Activated gamma-delta T cell treated with anti-CD3 and anti-CD28 coated beads, Interleukin-2, amount 50 U/mL, for 16 hours (primary cell): Measurements from ENCODE around the gene NME8.
"Not testable (repeated sequence)": the region's sequence is repeated elsewhere in the genome, so short reads cannot be mapped to it uniquely, and the experiment has no call there.

ENCODE experiments used
- DNase-seq: peaks from one replicate; pipeline ENCODE4 v3.0.0-alpha.2; 2020; ENCODE audit warnings: low read depth

Gene NME8, protein sequence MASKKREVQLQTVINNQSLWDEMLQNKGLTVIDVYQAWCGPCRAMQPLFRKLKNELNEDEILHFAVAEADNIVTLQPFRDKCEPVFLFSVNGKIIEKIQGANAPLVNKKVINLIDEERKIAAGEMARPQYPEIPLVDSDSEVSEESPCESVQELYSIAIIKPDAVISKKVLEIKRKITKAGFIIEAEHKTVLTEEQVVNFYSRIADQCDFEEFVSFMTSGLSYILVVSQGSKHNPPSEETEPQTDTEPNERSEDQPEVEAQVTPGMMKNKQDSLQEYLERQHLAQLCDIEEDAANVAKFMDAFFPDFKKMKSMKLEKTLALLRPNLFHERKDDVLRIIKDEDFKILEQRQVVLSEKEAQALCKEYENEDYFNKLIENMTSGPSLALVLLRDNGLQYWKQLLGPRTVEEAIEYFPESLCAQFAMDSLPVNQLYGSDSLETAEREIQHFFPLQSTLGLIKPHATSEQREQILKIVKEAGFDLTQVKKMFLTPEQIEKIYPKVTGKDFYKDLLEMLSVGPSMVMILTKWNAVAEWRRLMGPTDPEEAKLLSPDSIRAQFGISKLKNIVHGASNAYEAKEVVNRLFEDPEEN

DNA sequence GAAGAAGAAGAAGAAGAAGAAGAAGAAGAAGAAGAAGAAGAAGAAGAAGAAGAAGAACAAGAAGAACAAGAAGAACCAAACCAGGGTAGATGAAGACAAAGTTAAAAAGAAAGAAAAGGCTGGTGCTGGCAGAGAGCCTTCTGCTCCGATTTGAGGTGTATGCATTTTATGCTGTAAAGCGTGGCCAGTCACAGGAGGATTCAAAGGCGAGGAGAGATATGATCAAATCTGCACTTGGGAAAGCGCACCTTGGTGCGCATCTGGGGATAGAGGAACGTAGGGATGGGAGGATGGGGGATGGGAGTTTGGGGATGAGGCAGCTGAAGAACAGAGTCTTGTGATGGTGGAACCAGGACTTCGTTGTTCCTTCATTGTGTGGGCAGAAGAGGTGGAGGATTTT, at the start of gene NME8:
Gene NME8, plus strand, starts transcription at position 301 of the 400 bp plus-strand sequence. CDS start 1,670 bp downstream, outside the sequence.
- no peak for DNase-seq

DNA sequence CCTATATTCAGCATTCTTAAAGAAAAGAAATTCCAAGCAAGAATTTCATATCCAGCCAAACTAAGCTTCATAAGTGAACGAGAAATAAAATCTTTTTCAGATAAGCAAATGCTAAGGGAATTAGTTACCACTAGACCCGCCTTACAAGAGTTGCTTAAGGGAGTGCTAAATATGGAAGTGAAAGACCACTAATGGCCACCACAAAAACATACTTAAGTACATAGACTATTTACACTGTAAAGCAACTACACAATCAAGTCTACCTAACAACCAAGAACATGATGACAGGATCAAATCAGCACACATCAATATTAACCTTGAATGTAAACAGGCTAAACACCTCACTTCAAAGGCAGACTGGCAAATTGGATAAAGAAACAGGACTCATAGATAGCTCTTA, 42.2 kb upstream of the NME8 start:
- no peak for DNase-seq

DNA sequence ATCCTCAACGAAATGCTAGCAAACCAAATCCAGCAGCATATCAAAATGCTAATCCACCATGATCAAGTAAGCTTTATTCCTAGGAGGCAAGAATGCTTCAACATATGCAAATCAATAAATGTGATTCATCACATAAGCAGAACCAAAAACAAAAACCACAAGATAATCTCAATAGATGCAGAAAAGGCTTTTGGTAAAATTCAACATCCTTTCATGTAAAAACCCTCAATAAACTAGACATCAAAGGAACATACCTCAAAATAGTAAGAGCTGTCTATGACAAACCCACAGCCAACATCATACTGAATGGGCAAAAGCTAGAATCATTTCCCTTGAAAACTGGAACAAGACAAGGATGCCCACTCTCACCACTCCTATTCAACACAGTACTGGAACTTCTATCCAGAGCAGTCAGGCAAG, 36.2 kb upstream of the NME8 start:
- not testable (repeated sequence) for DNase-seq

DNA sequence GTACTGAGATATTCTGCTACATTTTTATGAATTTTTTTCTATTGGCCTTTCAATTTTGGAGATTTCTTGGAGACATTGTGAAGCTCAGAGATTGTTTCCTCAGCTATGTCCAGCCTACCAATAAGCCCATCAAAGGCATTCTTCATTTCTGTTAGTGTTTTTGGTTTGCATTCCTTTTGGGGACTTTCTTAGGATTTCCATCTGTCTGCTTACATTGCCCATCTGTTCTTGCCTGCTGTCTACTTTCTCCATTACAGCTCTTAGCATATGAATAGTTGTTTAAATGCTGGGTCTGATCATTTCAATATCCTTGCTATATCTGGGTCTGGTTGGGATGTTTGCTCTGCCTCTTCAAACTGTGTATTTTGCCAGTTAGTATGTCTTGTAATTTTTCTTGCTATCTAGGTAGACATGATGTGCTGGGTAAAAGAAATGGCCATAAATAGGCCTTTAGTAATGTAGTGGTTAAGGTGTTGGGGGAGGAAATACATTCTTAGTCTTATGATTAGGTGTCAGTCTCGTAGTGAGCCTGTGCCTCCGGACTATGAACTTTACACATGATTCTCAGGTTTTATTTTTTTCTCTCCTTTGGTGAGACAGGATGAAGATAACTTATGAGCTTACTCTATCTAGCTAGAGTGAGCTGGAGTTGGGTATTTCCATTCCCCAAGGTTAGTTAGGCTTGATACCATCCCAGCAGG, 32.6 kb upstream of the NME8 start:
- DNase-seq: no peak

DNA sequence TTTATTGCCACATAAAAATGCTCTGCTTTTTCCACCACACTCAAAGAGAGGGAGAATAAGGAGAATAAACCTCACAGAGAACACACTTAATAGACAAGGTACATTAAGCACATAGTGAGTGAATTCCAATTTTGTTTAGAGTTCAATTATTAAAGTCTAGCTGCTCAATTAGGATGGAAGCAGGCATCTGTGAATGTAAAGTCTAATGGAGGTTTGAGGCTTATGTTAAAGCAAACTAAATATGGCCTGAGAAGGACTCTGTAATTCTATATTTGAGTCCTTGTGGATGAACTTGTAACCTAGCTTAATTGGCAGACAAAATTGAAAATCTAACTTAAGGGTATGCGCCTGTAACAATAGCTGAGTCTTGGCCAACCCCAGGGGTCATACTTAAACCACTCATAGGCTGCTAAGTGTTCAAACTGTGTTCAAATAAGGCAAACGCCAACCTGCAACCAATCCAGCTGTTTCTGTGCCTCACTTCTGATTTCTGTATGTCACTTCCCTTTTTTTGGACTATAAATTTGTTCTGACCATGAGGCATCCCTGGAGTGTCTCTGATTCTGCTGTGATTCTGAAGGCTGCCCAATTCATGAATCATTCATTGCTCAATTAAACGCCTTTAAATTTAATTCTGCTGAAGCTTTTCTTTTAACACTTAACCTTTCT, 31.3 kb upstream of the NME8 start:
- DNase-seq: no peak

DNA sequence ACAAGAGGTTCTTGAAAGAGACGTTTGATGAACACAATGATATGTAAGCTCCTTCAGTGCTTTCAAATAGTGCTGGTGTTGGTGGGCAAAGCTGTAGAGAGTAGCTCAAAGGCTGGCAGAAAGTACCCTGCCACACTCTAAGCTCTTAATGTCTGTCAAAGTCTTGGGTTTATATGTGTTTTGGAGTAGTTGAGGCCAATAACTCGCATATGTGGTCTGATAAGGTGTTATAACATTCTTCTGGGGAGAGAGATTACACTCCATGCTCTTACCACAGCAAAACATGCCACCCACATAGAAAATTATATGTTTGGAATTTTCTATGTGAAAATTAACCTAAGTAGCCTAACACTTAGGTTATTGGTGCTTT, 30.8 kb upstream of the NME8 start:
- no peak for DNase-seq

DNA sequence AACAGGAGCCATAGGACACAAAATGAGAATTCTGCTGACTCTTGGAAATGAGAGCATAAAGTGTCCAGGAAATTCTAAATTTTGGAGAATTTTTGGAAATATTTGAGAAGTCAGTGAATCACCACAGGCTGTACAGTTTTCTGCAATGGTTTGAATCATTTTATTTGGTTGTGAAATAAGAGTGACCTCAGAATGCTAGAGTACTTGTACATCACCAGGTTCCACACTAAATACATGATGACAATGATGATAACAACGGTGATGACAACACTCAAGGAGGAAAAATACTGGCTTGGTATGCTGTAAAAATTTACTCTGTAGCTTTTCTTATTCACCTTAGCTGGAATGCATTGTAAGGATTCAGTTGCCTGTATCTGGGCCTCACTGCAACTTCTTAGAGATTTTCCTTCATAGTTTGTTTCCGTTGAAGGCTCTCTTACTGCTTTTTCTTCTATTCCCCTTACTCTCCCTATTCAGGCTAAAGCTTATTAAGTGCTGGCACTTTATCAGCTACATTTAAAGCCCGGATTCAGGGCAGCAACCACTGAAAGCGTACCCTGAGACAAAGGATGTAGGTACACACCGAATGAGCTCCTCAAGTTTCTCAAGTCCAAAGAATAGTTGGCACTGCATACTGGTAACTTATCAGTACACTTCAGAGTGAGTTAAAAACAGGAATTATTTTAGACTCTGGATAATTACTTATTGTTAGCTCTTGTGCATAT, 30.2 kb upstream of the NME8 start:
- no peak for DNase-seq

DNA sequence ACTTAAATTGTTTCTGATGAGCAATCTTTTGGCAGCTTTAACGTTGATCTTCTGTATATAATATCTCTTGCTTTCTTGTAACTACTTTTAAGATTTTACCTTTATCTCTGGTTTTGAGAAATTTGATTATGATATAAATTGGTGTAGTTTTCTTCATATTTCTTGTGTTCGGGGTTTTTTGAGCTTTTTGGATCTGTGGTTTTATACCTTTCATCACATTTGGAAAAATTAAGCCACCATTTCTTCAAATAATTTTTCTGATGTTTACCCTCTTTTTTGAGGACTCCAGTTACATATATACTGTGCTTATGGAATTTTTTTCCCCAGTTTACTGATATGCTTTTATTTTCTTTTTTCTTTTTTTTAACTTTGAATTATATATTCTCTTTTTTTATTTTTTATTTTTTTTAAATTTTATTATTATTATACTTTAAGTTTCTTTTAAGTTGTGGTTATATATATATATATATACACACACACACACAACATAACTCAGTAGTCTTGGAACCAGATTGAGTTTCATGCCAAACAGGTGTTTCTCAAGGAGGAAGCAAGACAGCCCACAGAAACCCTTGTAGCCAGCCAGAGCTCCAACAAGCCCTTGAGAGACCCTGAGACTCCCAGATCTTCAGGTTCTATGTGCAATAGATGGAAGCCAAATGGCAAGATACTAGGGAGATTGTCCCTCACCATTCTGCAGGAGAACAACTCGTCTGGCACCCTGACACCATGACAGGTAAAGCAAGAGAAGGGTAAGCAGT, 27.5 kb upstream of the NME8 start:
- DNase-seq: no peak

DNA sequence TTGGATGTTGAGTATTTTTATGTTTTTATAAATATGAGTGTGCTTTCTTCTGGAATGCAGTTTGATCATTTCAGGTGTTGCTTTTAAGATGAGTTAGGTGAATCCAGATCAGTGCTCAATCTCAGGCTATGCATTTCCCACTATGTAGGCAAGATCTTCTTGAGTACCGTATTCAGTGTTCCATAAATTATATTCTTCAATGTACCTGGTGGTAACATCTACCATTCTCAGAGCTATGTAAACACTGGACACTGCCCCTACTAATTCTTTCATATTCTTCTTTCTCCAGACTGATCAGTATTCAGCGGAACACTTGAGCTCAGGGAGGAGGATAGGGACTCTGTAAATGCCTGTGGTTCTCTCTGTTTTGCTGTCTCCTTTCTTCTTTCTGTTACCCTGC, 25.5 kb upstream of the NME8 start:
- no peak for DNase-seq

DNA sequence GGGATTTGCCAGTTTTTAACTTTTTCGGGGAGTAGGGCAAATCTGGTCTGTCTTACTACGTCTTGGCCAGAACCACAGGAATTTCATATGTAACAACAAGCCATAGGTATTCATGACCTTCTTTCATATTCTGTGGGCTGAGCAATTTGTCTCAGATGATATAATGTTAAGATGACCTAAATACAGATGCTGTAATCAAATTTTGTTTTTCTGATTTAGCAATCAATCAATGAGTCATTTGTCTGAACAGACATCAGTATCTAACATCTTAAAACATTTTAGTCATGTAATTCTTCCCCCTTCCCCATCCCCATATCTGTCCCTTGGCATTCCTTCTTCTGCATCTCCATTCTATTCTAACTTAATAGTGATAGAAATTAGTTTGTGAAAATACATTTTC, 24.8 kb upstream of the NME8 start:
- no peak for DNase-seq

DNA sequence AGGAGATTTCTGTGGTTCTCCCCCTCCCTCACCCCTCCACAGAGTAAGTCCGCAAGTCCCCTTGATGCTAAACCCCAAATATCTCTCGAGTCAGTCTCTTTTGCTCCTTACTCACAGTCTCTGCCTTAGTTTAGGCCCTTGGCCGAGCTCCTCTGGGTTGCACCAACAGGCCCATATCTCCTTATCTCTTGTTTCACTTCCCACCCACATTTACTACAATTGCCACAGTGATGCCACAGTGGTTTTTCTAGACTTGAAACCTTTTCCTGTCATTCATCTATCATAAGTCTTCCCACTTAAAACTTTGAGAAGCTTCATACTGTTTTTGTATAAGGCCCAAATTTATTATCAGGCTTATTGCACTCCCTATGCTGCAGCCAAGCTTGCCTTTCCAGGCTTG, 23.4 kb upstream of the NME8 start:
- DNase-seq: no peak

DNA sequence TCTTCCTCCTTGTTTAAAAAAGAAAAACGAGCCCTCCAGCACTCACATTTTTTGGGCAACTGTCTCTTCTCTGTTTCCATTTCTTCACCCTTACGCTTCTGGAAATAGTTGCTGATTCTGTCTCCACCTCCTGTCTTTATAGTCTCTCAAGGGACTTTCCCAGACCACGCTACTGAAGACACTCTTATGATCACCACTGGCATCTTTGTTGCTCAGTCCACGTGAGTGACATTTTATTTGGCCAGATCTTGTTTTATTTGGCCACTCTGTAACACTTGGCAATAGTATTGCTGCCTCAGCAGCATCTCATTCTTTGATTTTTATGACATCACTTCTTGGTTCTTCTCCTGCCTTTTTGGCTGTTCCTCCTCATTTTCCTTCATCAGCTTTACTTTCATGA, 21.6 kb upstream of the NME8 start:
- no peak for DNase-seq

DNA sequence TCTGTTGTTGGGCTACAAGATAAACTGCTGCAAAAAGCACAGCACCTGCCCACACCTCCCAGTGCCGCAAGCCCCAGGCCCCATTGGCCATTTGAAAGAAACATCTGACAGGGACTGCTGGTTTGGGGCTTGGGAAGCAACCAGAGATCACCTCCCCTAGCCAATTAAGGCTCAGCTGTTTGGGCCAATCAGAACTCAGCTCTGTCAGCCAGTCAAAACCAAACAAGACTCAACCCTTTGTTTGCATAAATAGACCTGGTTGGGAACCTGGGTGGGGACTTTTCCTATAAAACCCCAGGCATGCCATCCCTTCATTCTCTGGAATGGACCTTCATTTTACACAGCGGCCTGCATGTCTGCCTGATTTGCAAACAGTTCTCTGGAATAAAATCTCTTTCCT, 17.2 kb upstream of the NME8 start:
- DNase-seq: no peak

DNA sequence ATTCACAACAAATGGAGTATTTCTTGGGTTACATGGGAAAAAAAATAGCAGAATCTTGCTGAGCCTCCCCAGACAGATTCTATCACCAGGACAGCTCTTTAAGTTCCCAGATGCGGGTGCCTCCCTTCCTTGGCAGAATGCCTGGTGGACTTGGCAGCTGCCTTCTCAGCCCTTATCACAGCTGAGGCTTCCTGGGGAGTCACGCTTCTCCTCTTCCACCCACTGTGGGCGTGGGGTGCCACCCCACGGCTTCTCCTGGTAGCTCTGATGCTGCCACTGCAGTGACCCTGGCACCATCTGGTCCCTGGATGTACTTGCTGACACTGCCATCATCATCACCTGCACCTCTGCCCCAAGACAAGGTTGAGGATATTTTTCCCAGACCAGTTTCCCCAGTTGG, 16.2 kb upstream of the NME8 start:
- DNase-seq: no peak

DNA sequence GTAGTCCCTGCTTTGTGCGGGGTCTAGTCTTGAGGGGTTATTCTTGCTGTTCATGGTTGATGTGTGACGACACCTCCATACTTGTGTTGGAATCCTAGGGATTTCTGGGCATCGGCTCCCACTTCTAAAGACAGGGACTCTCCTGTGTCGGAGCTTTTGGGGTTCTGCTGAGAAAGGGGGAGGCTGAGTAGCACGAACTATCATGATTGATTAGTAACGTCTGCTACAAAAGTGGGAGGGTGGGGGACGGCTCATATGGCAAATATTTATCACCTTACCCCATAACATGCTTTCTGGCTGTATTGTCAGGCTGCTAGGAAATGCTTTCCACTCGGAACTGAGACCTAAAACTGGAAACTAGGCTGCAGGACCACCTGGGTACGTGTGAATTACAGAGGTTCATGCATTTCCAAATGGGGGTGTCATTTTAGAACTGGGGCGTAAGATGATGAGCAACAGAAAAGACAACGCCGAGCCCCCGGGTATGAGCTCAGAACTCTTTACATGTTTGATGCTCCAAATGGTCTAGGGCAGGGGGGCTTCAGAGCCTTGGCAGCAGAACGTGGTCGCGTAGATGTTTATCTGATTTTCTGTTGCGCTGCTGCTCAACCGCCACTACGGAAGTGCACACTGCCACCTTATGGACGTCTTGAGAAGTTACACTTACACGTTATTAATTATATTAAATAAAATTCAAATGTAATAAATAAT, 15.1 kb upstream of the NME8 start:
- DNase-seq: peak; percentile 12

DNA sequence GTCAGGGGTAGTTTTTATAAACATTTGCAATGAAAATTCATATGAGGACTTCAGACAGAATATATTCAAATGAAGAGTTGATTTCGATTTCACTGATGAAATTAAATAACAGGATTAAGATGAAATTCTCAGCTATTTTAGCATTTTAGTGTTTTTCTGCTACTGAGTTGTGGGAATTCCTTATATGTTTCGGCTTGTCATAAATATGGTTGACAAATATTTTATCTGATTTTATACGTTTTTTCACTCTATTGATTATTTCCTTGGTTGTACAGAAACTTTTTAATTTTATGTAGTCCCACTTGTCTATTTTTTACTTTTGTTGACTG, 14.6 kb upstream of the NME8 start:
- DNase-seq: no peak

DNA sequence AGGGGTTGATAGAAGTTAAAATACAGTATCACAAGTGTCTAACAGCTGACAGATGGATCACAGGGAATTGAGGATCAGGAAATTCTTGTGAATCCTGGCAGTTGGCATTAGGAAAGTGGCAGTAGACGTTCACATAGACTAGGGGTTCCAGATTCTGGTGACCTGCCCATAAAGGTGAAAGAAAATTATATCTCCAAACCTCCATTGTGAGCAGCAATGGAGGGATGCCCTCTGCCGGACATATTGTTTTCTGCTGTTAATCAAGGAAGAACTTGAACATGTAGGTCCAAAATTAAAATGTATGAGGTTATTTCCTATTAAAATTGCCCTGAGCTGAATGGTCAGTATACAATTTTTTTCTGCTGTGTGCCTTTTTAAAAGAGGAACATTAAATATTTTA, 5.1 kb downstream of the NME8 start:
- no peak for DNase-seq

DNA sequence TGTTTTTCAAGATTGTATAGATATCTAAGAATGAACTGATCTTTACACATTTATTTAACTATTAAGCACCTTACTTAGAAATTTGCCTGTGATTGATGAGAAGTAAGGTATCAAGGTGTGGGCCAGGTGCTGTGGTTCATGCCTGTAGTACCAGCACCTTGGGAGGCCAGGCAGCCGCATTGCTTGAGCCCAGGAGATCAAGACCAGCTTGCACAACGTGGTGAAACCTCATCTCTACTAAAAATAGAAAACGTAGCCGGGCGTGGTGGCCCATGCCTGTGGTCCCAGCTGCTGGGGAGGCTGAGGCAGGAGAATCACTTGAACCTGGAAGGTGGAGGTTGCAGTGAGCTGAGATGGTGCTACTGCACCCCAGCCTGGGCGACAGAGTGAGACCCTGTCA, 33.7 kb downstream of the NME8 start:
- DNase-seq: no peak

DNA sequence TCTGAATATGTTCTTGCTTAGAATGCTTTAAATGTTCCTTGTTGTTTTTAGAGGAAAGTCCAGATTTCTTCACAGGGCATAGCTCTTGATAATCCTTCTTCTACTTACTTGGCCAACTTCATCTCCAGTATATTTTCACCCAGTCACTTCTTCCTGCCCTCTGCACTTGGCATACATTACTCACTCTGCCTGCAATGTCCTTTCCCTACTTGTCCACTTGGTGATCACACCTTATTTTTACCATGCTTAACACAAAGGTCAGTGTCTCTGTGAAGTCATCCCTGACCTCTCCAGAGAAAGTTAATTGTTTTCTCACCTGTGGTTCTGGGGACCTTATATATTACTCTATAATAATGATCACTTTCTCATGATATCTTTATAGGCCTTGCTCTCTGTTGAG, 45.0 kb downstream of the NME8 start:
- no peak for DNase-seq

DNA sequence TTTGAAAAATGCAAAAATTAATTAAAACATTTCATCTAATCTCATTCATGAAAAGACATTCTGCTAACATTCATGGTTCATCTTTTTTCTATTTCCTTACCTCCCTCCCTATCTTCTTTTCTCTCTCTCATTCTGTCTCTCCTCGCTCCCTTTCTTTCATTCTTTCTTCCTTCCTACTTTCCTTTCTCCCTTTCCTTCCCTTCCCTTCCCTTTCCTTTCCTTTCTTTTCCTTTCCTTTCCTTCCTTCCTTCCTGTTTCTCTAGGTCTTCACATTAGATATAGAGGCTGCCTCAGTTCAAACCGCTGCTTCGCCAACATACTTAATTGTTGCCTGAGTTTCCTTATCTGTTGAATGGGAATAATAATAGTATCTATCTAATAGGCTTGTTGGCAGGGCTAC, 46.3 kb downstream of the NME8 start:
- DNase-seq: no peak

DNA sequence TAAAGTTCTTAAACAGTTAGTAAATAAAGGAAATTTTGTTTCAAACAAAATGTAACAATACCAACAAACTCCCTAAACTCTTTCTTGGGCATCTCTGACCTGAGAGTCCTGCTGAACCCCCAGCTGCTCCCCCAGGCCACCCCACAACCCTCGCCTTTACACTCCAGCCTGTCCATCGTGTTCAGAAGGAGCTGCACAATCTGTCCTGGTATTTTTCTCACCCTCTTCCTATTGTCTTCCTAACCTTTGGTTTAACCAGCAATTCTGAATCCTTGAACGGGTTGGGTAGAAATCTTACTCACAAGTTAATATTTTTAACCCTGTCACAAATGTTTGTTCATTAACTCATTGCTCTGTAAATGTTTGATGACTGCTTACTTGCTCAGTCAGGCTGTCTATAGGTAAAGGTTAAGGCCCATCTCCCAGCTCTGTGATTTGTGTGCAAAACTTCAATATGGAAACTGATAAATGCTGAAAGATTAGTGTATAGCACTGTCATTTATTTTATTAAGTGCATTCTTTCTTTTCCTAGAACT, 51.4 kb downstream of the NME8 start:
- DNase-seq: no peak
